Muscle layer of colon (tissue), 2 donors: Measurements from ENCODE around the gene MAPKAP1.

ENCODE experiments used
- H3K27ac ChIP-seq: one replicate; pipeline ENCODE4 v1.7.0; 2013; ENCODE audit warnings: low read depth, mild to moderate bottlenecking, low read length, moderate library complexity
- H3K27me3 ChIP-seq, 2 donors: one replicate each; pipeline ENCODE4 v1.7.0; 2013; ENCODE audit warnings: low read length in 2 of 2, mild to moderate bottlenecking in 2 of 2; ENCODE audit not compliant: insufficient read depth in 2 of 2, control insufficient read depth in 1 of 2
- H3K36me3 ChIP-seq: one replicate; pipeline ENCODE4 v1.7.0; 2013; ENCODE audit warnings: mild to moderate bottlenecking, low read length; ENCODE audit not compliant: insufficient read depth
- H3K4me1 ChIP-seq: one replicate; pipeline ENCODE4 v1.7.0; 2013; ENCODE audit warnings: mild to moderate bottlenecking, low read length; ENCODE audit not compliant: insufficient read depth
- H3K4me3 ChIP-seq, 2 donors: one replicate each; pipeline ENCODE4 v1.7.0; 2013; ENCODE audit warnings: low read length in 2 of 2, low read depth in 1 of 2, mild to moderate bottlenecking in 1 of 2, moderate library complexity in 1 of 2
- H3K9ac ChIP-seq: one replicate; pipeline ENCODE4 v1.7.0; 2013; ENCODE audit warnings: low read length
- H3K9me3 ChIP-seq: one replicate; pipeline ENCODE4 v1.7.0; 2013; ENCODE audit warnings: mild to moderate bottlenecking, low read length
- donor health status: abdominal sarcoma.
- donor health status: Adenocarcinoma of cecum.

The MAPKAP1 gene

GRCh38 chr9:125391704-125392103 lies 315.3 kb downstream of the MAPKAP1 start:
- Histone ChIP-seq H3K36me3 (no peaks in the 10 kb centered on the region), H3K4me3 (no peak overlapping the region), H3K27me3 (no peaks in the 10 kb centered on the region), H3K9me3 (no peaks in the 10 kb centered on the region), H3K4me1 (no peaks in the 10 kb centered on the region), H3K27ac (no peak overlapping the region), H3K9ac (no peak overlapping the region)

GRCh38 chr9:125388978-125389377 lies 318.0 kb downstream of the MAPKAP1 start:
- no peak overlapping the region for H3K4me3 ChIP-seq
- H3K27me3 ChIP-seq = no peaks in the 10 kb centered on the region
- H3K9me3 ChIP-seq = no peaks in the 10 kb centered on the region
- H3K36me3 ChIP-seq = no peaks in the 10 kb centered on the region
- no peak overlapping the region for H3K9ac ChIP-seq
- no peaks in the 10 kb centered on the region for H3K4me1 ChIP-seq
- no peak overlapping the region for H3K27ac ChIP-seq

GRCh38 chr9:125387861-125388524 lies 319.0 kb downstream of the MAPKAP1 start:
- Histone ChIP-seq H3K9me3 (no peaks in the 10 kb centered on the region), H3K9ac (no peak overlapping the region), H3K36me3 (no peaks in the 10 kb centered on the region), H3K4me3 (no peak overlapping the region), H3K27ac (no peak overlapping the region), H3K27me3 (no peaks in the 10 kb centered on the region), H3K4me1 (no peaks in the 10 kb centered on the region)
